Eye (tissue), 1 donor: ENCODE data around the gene VEGFA.

Source experiments
- DNase-seq: peaks from one replicate; pipeline ENCODE4 v3.0.0-alpha.2; 2015

VEGFA gene

DNA sequence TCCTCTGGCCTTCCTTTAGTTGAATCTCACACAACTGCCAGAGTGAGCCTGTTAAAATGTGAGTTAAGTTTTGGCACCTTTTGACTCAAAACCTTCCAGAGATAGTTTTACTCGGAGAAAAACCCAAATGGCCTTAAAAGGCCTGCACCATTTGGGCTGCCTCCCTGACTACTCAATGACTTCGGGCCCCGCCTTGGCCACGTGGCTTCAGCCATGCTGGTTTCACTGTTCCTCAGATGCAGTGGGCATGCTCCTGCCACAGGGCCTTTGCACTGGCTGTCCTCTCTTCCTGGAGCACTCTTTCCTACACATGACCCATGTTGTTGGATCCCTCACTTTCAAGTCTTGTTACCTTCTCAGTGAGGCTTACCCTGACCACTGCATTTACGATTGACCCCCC is 18.3 kb downstream of the VEGFA start:
- DNase-seq: no peak

DNA sequence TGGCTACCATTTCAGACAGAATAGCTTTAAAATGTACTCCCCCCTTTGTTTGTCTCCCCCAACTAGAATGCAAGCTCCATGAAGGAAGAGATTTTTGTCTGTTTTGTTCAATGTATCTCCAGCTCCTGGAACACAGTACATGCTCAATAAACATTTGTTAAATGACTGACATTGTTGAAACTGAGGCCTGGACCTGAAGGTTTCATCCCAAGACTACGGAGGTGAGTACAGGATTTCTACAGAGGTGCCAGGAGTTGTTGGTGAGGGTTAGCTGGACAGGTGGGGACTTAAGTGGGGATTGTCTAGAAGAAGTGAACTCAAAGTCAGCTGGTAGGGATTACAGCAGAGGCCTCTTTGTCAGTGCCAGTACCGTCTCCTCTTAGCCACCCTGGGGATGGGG is 19.4 kb downstream of the VEGFA start:
- no peak for DNase-seq

- no peak for DNase-seq
Observed at GRCh38 chr6:43790031-43790430, 20.0 kb downstream of the VEGFA start.

DNA sequence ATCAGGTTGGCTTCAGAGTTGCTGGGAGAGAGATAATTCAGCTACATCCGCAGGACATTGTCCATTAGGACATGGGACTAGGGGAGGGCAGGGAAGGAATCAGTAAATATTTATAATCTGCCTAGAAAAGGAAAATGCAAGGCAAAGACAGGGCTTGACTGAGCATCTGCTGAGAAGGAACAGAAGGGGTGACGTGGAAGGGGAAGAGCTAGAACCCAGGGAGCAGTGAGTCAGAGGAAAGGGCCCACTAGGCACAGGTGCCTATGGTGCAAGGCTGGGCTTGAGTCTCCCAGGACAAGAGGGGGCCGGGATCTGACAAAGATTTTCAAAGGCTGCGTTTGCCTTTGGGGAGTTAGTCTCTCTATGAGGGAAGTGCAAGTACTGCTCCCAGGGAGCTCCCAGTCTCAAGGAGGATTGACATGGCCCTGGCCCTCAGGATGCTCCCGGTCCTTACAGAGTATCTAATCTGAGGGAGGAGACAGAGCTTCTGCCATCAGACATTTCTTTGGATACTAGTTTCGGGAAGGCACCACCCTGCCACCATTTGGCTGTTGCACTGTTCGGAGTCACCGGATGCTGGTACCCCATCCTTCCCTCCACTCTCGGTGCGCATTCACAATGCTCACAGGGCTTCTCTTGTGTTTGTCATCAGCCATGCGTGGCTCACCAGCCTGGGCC is 21.9 kb downstream of the VEGFA start:
- no peak for DNase-seq

- DNase-seq: no peak
Observed at GRCh38 chr6:43793154-43793874, 23.3 kb downstream of the VEGFA start.

DNA sequence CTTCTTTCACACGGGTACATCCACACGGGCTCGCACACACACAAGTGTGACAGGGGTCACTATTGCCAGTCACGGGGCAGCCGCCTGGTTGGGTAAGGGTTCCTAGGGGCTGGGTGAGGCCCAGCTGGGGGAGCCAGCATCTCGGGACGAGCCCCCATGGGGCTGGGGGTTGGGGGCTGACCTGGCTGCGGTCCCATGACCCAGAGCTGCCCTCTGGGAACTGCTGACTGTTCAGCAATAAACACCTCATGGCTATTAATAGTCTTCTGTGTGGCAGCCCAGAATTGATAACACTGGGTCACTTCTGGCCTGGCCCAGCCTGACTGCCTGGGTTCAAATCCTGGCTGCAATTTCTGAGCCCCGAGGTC is 23.8 kb downstream of the VEGFA start:
- DNase-seq: no peak

DNA sequence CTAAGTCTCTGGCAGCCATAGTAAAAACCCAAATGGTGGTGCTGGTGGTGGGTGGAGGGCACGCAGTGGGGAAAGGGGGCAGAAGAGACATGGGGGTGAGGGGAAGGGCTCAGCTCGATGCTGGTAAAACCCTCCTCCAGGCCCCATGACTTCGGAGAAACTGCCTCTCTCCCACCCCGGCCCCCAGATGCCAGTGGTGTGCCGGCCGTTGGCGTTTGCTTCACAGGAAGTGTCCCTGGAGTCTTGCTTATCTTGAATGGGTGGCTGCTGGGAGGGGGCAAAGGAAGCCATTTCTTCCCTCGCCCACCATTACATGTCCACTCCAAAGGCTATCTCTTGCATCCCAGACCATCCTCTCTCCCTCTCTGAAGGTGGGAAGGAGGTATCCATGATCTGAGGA is 25.4 kb downstream of the VEGFA start:
- DNase-seq: no peak

- DNase-seq: no peak
Observed at GRCh38 chr6:43796168-43796567, 26.2 kb downstream of the VEGFA start.

- DNase-seq: no peak
Observed at GRCh38 chr6:43796903-43797890, 27.2 kb downstream of the VEGFA start.

DNA sequence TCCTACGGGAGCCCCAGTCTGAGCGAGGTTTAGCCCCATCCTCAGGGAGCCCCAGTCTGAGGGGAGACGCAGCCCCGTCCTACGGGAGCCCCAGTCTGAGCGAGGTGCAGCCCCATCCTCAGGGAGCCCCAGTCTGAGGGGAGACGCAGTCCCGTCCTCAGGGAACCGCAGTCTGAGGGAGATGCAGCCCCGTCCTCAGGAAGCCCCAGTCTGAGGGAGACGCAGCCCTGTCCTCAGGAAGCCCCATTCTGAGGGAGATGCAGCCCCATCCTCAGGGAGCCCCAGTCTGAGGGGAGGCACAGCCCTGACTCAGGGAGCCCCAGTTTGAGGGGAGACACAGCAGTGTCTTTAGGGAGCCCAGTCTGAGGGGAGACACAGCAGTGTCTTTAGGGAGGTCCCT is 27.9 kb downstream of the VEGFA start:
- no peak for DNase-seq

DNA sequence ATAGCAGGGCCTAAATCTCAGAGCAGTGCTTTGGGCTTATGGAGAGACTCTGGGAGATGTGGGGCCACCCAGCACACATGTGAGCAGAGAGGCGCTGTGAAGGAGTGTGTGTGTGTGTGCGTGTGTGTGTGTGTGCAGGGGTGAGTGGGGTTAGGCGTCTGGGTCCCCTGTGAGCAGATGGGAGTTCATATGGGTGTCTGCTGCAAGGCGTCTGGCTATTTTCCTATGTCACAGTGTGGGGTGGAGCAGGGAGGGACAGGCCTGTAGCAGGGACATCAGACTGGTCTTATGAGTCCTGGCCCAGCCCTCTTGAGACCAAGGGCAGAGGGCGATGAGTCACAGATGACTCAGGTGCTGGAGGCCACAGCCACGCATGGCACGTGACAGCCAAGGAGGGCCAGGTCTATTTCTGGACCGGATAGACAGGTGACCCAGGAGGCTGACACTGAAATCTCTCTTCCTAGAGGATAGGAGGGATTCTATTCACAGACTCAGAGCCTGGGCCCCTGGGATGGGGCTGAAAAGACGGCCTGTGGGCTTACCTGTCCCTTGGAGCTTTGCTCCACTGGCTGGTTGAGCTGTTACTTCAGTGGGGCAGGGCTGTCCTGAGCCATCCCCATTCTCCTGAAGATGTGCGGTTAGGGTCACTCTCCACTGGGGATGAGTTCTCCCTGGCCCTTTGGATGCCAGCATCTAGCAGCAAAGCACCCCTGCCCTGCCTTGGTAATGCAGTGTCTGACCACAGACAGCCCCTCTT is 28.9 kb downstream of the VEGFA start:
- DNase-seq: no peak

DNA sequence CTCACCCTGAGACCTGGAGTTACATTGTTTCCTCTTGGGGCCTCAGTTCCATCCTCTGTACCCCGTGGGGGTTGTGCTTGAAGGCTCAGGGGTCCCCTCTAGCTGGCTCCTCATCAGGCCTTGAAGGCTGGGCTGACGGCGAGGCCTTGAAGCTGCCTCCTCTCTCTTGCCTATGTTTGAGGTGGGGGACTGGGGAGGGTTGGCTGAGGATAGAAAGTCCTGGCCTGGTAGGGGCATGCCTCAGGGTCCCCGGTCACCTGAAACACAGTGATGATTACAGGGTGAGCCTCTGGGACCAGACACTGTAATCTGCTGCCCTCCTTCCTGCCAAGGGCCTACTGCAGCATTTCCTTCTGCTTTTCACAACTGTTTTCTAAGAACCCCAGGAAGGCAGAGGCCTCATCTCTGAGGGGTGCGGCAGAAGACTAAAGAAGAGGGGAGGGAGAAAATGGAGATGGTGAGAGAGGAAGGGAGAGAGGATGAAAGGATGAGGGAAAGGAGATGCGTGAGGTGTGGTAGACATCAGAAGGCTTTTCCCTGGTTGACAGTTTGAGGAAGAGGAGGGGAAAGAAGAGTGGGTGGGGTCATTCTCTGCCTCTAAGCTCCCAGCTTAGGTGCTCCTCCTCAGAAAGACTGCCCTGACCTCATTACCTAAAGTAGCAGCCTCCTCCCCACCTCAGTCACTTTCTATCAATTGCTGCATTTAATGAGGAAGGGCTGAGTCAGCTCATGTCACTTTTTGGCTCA is 29.7 kb downstream of the VEGFA start:
- DNase-seq: no peak

- no peak for DNase-seq
Observed at GRCh38 chr6:43800298-43800623, 30.2 kb downstream of the VEGFA start.

GRCh38 chr6:43800746-43801494 is 30.9 kb downstream of the VEGFA start:
- DNase-seq: no peak

GRCh38 chr6:43801495-43802181 is 31.6 kb downstream of the VEGFA start:
- DNase-seq: no peak

DNA sequence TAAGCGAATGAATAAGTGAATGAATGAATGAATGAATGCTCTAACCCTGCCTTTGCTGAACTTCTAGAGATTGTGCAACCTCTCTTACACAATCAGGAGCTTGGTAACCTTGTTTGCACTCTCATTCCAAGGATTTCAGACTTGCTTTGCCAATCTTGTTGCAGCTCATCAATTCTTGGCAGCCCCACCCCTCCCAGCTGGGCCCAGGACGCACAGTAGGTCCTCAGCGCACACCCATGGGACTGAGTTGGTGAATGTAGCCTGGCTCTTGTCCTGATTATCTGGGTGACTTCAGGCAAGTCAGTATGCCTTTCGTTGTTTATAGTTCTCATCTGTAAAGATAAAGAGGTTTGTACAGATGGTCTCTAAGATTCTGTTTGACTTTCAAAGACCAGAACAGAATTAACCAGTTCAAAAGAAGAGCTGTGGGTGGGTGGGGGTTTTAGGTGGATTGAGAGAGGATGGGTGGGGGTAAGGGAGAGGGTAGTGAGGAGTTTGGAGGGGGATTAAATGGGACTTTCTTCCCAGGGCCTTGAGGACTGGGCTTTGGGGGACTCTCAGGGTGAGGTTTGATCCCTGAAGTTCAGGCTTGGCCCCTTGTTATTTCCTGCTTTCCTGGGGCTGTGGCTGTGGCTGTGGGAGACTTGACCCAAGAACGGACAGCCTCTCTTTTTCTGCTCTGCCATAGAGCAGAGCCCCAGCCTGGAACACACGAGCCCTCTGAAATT is 33.2 kb downstream of the VEGFA start:
- no peak for DNase-seq

GRCh38 chr6:43803783-43804549 is 34.0 kb downstream of the VEGFA start:
- DNase-seq: no peak

DNA sequence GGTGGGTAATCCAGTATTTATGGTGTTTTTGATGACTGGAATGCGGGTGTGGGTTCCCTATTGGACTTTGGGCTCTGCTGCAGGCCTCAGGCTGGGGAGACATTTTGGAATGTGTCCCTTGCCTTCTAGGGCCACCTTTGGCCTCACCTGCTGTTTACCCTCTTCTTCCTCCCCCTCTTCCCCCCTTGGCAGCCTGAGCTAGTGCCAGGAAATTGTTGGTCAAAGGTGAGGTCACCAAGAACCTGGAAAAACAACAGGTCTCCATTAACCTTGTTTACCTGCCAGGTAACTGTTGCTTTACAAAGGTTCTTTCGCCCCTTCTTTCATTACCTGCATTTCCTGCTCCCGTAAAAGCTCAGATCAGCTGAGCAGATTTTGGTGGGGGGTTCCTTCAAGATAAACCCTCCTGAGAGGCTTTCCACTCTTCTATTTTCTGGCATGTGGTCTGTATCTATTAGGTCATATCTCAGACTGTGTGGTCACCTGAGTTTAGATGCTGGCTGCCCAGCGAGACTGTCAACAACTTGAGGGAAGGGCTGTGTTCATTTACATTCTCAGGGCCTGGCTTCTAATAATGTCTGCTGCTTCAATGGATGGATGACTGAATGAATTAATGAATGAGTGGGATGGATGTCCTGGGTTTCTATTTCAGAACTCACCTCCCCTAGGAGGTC is 34.7 kb downstream of the VEGFA start:
- DNase-seq: no peak

GRCh38 chr6:43805699-43806042 is 35.7 kb downstream of the VEGFA start:
- no peak for DNase-seq
